Measurements from ENCODE around the gene VANGL2.

- TF ChIP-seq GABPA (IDR thresholded peaks at IDR 0.05; ENCODE audit: borderline replicate concordance, insufficient read depth, low read length) (no peak), CHD2 (IDR thresholded peaks at IDR 0.05; ENCODE audit: low read length) (no peak; the same call in 1 of the 2 replicates), CTCF (IDR thresholded peaks at IDR 0.05; ENCODE audit: control extremely low read depth in 1 of 3, insufficient read depth in 1 of 3, low read depth in 1 of 3, low read length in 3 of 3) (no peak), BCL11A (IDR thresholded peaks at IDR 0.05; ENCODE audit: low read depth in 2 of 2, low read length in 2 of 2) (no peak), RAD21 (IDR thresholded peaks at IDR 0.05 in 1 of 2, conservative IDR thresholded peaks at IDR 0.05 in 1 of 2; ENCODE audit: low read depth in 2 of 2, low read length in 2 of 2) (no peak), KDM1A (IDR thresholded peaks at IDR 0.05; ENCODE audit: borderline replicate concordance, low read length) (no peak), SP2 (IDR thresholded peaks at IDR 0.05; ENCODE audit: low read length) (no peak), RFX5 (IDR thresholded peaks at IDR 0.05; ENCODE audit: borderline replicate concordance, low read depth, low read length) (no peak), POLR2A (IDR thresholded peaks at IDR 0.05; ENCODE audit: control extremely low read depth in 1 of 2, low read depth in 2 of 2, low read length in 2 of 2) (no peak)
These were observed 681 bp upstream of the VANGL2 start for GRCh38 chr1:160399544-160400222.
